GM19035 (cell line): Measurements from ENCODE around the gene COX6B1.
"Not testable (repeated sequence)": the region's sequence is repeated elsewhere in the genome, so short reads cannot be mapped to it uniquely, and the experiment has no call there.

Experiments
- ATAC-seq: cut with Tn5 transposase; IDR thresholded peaks from one replicate; pipeline ENCODE4 v1.9.1; 2021; ENCODE audit not compliant: unreplicated experiment

Gene COX6B1

GRCh38 chr19:35648017-35648961 is at the start of gene COX6B1:
COX6B1 (plus strand) TSS chr19:35648323; CDS start chr19:35651244, 2,921 bp downstream.
- peak; percentile 49 for ATAC-seq

GRCh38 chr19:35601971-35602370 is 46.2 kb upstream of the COX6B1 start:
- ATAC-seq = no peak

GRCh38 chr19:35604436-35604835 is 43.7 kb upstream of the COX6B1 start:
- not testable (repeated sequence) for ATAC-seq

GRCh38 chr19:35607170-35607569 is 41.0 kb upstream of the COX6B1 start:
- ATAC-seq = not testable (repeated sequence)

- ATAC-seq = no peak
Observed at GRCh38 chr19:35607661-35608060, 40.5 kb upstream of the COX6B1 start.

GRCh38 chr19:35608251-35608650 is 39.9 kb upstream of the COX6B1 start:
- ATAC-seq = no peak

GRCh38 chr19:35609851-35610353 is 38.2 kb upstream of the COX6B1 start:
- ATAC-seq = no peak

- ATAC-seq = no peak
Observed at GRCh38 chr19:35612224-35612558, 35.9 kb upstream of the COX6B1 start.

GRCh38 chr19:35612559-35613321 is 35.4 kb upstream of the COX6B1 start, which contains the start of gene HAUS5:
HAUS5 (plus strand) TSS chr19:35612735; CDS start chr19:35612795, 60 bp downstream.
- peak; percentile 74 for ATAC-seq

GRCh38 chr19:35613574-35613973 is 34.5 kb upstream of the COX6B1 start:
- no peak for ATAC-seq

- ATAC-seq = no peak
Observed at GRCh38 chr19:35615036-35615435, 33.1 kb upstream of the COX6B1 start.

- no peak for ATAC-seq
Observed at GRCh38 chr19:35618857-35619256, 29.3 kb upstream of the COX6B1 start.

GRCh38 chr19:35619290-35619923 is 28.7 kb upstream of the COX6B1 start:
- no peak for ATAC-seq

GRCh38 chr19:35620001-35620400 is 28.1 kb upstream of the COX6B1 start:
- ATAC-seq = no peak

GRCh38 chr19:35621708-35622107 is 26.4 kb upstream of the COX6B1 start:
- no peak for ATAC-seq

- ATAC-seq = no peak
Observed at GRCh38 chr19:35622750-35623149, 25.4 kb upstream of the COX6B1 start.

GRCh38 chr19:35623327-35624010 is 24.7 kb upstream of the COX6B1 start:
- ATAC-seq = no peak

- ATAC-seq = no peak
Observed at GRCh38 chr19:35628264-35628564, 19.9 kb upstream of the COX6B1 start.

- ATAC-seq = peak; percentile 96
Observed at GRCh38 chr19:35628565-35629331, 19.4 kb upstream of the COX6B1 start, which contains the start of gene RBM42. RBM42 (plus strand) TSS chr19:35629036; CDS start chr19:35629154, 118 bp downstream.

GRCh38 chr19:35629332-35629633 is 18.8 kb upstream of the COX6B1 start:
- no peak for ATAC-seq
